Stimulated activated CD4-positive, alpha-beta T cell treated with anti-CD3 and anti-CD28 coated beads, Interleukin-12 subunit alpha, Interleukin-12 subunit beta, amount 100 ng/mL, for 48 hours (primary cell): ENCODE measurements around the gene NOC2L.

ENCODE experiments used
- DNase-seq, 3 donors: peaks; one replicate each; pipeline ENCODE4 v3.0.0-alpha.2; 2020; ENCODE audit warnings: low read depth in 2 of 3, low spot score in 1 of 3

NOC2L gene

GRCh38 chr1:958823-959730, at the start of gene NOC2L:
TSS of gene NOC2L (minus strand) at chr1:959256. CDS start at chr1:959240, 16 bp downstream.
- DNase-seq, result peak; percentile 92 to 99 (median 96)

DNA sequence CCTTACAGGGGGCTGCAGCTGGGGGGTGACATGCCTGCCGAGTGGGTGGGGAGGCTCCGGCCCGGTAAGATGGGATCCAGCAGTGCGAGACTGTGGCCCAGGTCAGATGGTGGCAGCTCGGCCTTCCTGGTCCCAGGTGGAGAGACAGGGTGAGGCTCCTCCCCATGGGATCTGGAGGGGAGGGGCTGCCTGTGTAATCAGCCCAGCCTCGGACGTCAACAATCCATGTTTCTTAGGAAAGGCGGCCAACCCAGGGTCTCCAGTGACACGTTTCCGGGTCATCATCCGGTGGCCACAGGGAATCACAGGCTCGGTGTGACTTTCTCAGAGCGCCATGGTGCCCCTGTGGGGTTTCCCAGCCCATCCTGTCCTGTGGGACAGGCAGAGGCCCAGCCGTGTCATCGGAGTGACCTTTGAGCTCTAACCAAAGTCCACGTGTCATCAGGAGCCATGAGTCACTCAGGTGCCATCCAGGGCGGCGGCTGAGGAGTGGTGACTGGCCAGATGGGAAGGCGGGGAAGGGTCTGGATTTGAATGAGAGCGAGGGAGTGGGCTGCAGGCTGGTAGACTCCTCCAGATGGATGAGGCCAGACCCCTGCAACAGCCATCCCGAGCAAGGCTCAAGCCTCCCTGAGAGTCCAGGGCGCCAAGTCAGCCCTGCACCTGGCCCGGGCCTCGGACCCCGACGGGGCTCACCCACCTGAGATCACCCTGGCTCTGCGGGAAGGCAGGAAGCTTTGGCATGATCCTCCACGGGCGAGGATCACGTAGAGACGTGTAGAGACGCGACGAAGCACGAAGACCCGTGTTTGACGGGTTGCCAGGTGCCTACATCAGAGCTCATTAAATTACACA, 47.5 kb upstream of the NOC2L start:
- DNase-seq, result no peak

- DNase-seq, result no peak
These were observed 46.8 kb upstream of the NOC2L start for GRCh38 chr1:1005774-1006304.

DNA sequence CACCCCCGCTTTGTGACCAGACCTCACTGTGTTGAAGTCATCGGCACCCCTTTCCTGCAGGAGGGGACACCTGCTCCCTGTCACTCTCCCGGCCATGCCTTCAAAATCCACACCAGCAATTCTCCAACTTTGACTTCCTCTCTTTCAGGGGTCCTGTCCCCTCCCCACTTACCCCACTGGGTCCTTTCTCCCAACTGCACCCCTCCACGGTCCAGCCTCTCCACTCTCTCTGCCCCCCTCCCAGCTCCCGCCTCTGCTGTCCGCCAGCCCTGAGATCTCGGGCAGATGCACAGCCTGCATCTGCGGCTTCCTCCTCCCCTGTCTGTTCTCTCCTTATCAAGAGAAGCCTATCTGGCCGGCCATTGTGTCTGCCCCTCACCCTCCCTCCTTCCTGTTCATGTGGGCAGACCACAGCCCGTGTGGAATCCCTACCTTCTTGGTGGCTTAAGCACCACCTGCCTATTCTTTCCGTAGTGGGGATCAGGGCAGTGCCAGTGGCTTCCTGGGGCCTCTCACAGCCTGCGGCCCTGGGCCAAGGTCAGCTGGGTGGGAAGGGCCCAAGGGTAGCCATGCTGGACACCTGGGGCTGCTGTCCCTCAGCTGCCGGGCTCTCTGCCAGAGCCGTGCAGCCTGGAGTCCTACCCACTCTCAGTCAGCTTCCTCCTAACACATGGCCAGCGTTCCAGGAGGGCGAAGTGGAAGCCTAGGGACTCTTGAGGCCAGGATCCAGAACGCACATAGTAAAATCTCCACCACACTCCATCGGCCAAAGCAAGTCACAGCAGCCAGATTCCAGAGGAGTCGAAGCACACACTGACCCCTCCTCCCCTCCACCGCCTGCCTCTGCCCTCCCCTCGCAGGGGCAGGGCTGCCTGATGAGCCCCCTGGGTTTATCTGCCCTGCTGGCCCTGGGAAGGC, 46.0 kb upstream of the NOC2L start:
- no peak for DNase-seq

DNA sequence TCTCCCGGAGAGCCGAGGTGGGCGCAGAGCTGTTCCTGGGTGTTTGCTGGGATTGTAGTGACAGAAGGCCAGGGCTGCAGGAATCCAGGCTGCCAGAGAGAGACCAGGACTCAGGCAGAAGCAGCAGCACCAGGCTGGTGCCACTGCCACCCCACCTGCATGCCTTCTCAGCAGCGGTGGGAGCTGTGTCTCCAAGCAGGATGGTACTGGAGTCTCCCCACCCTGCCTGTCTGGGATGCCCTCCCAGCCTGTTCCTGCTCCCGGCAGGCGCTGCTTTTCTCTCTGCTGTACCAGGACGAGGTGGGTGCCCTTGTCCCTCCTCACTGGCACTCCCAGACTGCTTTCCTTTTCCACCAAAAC, 45.3 kb upstream of the NOC2L start:
- DNase-seq, result no peak

DNA sequence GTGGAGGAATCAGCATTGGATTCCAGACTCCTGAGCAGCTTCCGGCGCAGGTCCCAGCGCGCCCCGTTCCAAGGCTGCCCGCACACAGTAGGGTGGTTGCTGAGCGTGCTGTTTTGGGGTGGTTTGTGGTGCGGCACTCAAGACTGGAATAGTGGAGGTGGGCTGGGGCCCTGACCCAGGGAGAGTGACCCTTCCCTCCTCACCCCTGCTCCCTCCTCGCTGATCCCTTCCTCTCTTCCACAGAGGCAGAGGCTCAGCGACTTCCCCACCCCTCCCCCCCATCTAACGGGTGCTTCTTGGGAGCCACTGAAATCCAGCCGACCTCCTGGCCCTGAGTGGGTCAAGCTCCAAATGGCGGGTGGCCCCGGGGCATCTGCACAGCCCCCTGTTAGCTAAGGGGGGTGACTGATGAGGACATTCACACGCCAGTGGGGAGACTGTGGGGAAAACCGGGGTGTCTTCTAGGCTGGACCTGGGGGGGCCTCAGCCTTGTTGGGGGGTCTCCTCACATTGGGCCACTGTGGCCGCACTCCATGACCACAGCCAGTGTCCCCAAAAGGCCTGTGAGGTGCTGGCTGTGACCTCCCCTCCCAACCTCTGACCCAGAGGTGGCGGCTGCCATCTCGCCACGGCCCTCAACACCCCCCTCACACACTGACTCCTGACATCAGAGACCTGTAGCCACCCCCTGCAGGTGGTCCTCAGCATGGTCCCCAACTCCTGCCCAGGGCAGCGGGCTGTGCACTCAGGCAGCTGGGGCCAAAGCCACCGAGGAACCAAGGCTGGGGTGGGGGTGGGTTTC, 44.8 kb upstream of the NOC2L start:
- DNase-seq, result no peak

GRCh38 chr1:1001057-1001783, 42.2 kb upstream of the NOC2L start:
- no peak for DNase-seq

GRCh38 chr1:1000357-1001056, 41.5 kb upstream of the NOC2L start:
- DNase-seq, result peak; percentile 57 to 67 (median 57)

GRCh38 chr1:999725-1000356, 40.8 kb upstream of the NOC2L start, which contains the start of gene HES4:
TSS of gene HES4 (minus strand) at chr1:1000097. CDS start at chr1:999973, 124 bp downstream.
- DNase-seq, result peak in 1 of 3 donors; percentile 62

- DNase-seq, result no peak
These were observed 40.1 kb upstream of the NOC2L start for GRCh38 chr1:998995-999724.

DNA sequence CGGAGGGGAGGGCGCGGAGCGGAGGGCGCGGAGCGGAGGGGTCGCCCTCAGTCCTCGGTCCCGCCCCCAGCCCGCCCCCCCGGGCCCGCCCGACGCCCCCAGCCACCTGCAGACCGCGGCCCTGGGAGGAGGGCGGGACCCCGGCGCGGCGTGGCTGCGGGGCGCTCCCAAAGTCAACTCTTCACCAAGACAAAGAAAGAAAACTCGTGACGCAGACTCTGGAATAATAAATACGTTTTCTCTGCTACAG, 39.6 kb upstream of the NOC2L start:
- DNase-seq, result no peak

GRCh38 chr1:997993-998744, 39.1 kb upstream of the NOC2L start:
- no peak for DNase-seq

DNA sequence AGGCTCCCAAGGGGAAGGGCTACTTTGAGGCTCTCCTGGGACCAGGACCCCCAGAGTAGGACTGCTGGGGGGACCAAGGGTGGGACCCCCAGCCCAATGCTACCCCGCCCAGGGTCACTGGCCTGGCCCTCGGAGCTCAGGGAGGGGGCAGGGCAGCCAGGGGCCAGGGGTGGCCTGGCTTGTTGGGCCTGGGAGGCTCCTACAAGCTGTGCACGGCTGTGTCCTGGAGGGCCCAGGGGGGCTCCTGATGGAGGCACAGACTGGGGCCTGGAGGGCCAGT, 38.6 kb upstream of the NOC2L start:
- DNase-seq, result no peak

DNA sequence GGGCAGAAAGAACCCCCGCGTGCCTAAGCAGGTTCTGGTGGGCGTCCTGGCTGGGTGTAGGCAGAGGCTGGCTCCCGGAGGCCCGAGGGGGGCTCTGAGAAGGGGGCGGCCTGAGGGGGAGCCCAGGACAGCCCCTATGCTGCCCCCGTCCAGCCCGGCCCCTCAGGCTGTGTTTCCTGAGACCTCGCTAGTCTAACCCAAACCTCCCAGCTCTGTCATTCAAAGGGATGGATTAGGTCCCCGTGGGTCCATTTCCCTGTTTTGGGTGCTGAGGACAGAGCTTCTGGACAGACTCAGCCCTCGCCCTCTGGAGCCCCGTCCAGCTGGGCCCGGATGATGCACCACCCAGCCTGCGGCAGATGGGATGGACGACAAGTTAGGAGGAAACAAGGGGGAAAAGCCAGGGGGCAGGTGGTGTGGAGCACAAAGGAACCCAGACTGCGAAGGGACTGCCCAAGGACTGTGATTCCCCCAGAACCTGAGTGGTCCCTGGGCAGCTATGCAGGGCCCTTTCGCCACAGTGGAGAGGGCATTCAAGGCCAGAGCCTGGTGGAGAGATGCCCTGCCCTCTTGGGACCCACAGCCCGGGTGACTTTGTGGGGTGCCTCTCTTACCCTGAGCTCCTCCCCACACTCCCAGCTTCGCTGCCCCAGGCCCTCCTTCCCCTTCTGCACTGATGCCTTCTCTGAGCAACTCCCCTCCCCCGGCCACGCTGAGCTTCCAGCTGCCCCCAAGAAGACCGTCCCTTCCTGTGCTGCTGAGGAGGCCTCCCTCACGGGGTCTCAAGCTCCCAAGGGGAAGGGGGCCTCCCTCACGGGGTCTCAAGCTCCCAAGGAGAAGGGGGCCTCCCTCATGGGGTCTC, 38.0 kb upstream of the NOC2L start:
- DNase-seq, result no peak

DNA sequence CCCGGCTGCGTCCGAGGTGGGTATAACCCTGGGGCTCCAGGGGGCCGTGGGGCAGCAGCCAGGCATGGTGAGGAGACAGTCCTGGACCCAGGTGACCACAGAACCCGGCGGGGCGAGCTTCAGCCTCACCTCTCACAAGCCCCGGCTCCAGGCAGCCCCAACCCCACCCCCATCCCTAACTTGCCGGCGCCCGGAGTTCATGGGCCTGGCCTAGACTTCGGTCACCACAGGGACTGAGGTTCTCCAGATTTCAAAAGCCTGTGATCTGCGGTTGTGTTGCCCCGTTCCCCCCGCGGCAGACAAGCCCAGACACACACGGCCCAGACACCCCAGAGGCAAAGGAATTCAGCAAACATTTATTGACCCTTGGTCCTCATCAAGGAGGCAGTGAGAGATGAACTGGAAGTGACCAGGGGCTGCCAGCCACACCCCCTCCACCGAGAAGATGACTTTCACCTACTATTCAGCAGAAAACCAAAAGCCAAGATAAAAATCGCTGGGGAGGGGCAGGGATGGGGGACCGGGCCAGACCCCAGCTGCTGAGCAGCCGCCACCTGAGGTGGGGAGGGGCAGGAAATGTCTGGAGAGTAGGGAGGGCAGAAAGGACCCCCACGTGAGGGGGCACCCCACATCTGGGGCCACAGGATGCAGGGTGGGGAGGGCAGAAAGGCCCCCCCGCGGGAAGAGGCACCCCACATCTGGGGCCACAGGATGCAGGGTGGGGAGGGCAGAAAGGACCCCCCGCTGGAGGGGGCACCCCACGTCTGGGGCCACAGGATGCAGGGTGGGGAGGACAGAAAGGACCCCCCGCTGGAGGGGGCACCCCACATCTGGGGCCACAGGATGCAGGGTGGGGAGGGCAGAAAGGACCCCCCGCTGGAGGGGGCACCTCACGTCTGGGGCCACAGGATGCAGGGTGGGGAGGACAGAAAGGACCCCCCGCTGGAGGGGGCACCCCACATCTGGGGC, 36.9 kb upstream of the NOC2L start:
- no peak for DNase-seq
